WERI-Rb-1 (cell line): ENCODE data around the gene CCDC80.

ENCODE experiments used
- DNase-seq: peaks from one replicate; pipeline ENCODE4 v3.0.0-alpha.2; 2020
- H3K27ac ChIP-seq: fragments of 250-450 bp; sonication (Bioruptor Pico); 2 replicates; pipeline ENCODE4 v1.5.1; 2020; ENCODE audit warnings: mild to moderate bottlenecking, moderate library complexity
- H3K27me3 ChIP-seq: fragments of 250-450 bp; sonication (Bioruptor Pico); 2 replicates; pipeline ENCODE4 v1.5.1; 2021; ENCODE audit warnings: mild to moderate bottlenecking, low read depth, moderate library complexity; ENCODE audit not compliant: insufficient read depth, severe bottlenecking
- H3K36me3 ChIP-seq: fragments of 250-450 bp; sonication (Bioruptor Pico); 2 replicates; pipeline ENCODE4 v1.5.1; 2020; ENCODE audit warnings: mild to moderate bottlenecking, moderate library complexity
- H3K4me3 ChIP-seq: 2 replicates; pipeline ENCODE4 v1.5.1; 2011; ENCODE audit warnings: low read depth, mild to moderate bottlenecking, control low read depth, low read length
- H3K9me3 ChIP-seq: fragments of 250-450 bp; sonication (Bioruptor Pico); 2 replicates; pipeline ENCODE4 v1.5.1; 2021; ENCODE audit warnings: mild to moderate bottlenecking, moderate library complexity; ENCODE audit not compliant: severe bottlenecking
- TF ChIP-seq, protein P1 (sequence below): IDR thresholded peaks from 2 replicates; pipeline ENCODE4 v1.5.1; 2011; ENCODE audit warnings: low read depth, mild to moderate bottlenecking, control low read depth, inconsistent platforms, low read length

Gene CCDC80

DNA sequence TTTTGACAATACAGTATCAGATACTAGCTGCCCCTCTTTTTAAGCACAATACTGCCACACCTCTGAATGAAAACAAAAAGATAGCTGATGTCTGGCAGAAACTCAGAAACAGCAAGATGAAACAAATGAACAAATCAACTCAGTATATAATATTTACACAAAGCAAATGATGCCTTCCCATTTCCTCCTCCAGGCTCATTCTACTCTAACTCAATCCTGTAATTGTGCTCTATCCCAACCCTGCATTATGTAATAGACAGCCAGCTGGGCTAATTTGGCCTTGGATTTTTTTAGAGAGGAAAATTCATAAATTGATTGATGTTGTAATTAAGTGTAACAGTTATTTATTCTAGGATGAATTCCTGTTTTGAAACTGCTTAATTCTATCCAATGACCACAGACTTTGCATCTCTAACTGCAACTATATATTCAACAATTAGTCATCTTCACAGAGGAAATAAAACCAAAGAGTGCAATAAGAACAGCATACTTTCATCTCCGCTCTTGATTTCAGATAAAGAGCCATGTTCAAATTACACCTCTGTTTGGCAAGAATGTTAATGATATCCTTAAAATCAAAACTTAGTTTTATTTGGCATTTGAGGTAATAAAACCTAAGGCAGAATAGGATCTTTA is 85.3 kb downstream of the CCDC80 start:
- H3K27me3 ChIP-seq = no peaks in the 10 kb centered on the region

DNA sequence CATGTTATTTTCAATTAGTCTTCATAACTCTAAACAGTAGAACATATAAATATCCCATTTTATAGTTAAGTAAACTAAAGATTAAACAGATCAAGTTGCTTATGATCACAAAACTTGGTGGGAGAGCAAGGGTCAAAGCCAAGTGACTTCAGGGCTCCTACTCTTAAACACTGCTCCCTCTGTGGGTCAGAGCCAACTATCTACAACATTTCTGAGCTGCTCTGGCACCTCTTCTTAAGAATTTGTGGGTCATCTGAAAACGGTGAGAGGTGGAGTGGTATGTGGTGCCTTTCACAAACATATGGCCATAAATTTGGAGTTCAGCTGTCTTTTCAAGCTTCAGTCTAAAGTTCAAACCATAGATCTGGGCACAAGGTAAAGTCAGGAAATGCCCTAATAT is 90.1 kb downstream of the CCDC80 start:
- H3K27me3 ChIP-seq = no peaks in the 10 kb centered on the region
- no peaks in the 10 kb centered on the region for H3K9me3 ChIP-seq
- no peak overlapping the region for H3K27ac ChIP-seq
- H3K36me3 ChIP-seq = peaks cover 23% of the 10 kb centered on the region
- no peak for DNase-seq
- TF ChIP-seq, protein P1, sequence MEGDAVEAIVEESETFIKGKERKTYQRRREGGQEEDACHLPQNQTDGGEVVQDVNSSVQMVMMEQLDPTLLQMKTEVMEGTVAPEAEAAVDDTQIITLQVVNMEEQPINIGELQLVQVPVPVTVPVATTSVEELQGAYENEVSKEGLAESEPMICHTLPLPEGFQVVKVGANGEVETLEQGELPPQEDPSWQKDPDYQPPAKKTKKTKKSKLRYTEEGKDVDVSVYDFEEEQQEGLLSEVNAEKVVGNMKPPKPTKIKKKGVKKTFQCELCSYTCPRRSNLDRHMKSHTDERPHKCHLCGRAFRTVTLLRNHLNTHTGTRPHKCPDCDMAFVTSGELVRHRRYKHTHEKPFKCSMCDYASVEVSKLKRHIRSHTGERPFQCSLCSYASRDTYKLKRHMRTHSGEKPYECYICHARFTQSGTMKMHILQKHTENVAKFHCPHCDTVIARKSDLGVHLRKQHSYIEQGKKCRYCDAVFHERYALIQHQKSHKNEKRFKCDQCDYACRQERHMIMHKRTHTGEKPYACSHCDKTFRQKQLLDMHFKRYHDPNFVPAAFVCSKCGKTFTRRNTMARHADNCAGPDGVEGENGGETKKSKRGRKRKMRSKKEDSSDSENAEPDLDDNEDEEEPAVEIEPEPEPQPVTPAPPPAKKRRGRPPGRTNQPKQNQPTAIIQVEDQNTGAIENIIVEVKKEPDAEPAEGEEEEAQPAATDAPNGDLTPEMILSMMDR = no peak
- H3K4me3 ChIP-seq = no peak overlapping the region

More for the DNA sequence above, 85.3 kb downstream of the CCDC80 start:
- Histone ChIP-seq H3K27ac (no peak overlapping the region), H3K36me3 (peaks cover 13% of the 10 kb centered on the region), H3K9me3 (no peaks in the 10 kb centered on the region), H3K4me3 (no peak overlapping the region)
- no peak for DNase-seq
- TF ChIP-seq, protein P1 = no peak
